Measurements from ENCODE around the gene BBIP1.

BBIP1 gene

GRCh38 chr10:110863956-110864355, 55.0 kb downstream of the BBIP1 start:
- no peak for DNase-seq (ENCODE audit: low read depth, low spot score)

DNA sequence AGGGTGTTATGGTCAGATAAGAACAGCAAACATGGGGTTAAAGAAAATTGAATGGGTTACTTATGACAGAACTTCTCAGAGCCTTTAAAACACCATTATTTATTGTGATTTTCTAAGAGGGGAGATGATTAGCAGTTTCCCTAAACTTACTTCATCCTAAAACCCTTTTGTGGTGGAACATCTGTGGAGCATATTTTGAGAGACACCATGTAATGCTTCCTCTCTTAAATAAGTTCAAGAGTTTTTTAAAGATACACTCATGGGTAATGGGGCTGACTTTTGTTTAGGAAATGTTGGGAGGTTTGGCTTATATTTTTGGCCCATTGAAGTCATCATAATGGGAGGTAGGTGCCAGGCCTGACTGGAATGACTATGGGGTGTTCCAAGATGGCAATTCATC, 55.6 kb downstream of the BBIP1 start:
- DNase-seq (ENCODE audit: low read depth, low spot score), result no peak

DNA sequence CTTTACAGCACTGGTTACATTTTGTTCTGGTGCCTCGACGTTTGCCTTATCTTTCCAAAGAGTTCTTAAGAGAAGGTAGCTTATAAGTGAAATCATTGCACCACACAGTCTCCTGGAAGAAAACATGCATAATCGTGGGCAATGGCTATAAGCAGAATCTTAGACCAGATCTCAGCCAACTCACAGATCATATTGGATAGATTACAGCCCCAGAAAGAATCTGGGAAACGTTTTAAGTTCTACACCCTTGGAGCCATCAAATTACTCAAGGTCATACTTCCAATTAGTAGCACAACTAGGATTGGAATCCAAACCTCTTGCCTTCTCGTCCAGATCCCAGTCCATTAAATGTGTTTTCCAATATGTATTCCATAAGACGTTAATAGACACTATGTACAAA, 56.0 kb downstream of the BBIP1 start:
- no peak for DNase-seq (ENCODE audit: low read depth, low spot score)

- DNase-seq (ENCODE audit: low read depth, low spot score), result no peak
Measured at GRCh38 chr10:110861930-110862649, 56.9 kb downstream of the BBIP1 start.

GRCh38 chr10:110861476-110861875, 57.5 kb downstream of the BBIP1 start:
- no peak for DNase-seq (ENCODE audit: low read depth, low spot score)

GRCh38 chr10:110860576-110861241, 58.3 kb downstream of the BBIP1 start:
- DNase-seq (ENCODE audit: low read depth, low spot score), result no peak

DNA sequence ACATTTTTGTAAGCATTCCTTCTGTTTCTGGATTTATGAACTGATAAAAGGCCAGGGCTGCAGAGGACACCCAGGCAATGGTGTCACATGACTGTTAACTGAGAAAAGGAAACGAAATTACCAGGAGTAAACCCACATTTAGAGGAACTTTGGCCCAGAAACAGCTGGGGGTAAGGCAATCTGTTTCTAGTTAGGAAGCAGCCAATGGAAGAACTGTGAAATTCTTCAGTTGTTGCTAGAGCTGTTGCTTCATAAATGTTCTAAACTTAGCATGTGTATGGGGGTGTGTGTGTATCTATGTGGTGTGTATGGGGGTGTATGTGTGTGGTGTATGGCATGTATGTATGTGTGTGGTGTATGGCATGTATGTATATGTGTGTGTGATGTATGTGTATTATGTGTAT, 59.0 kb downstream of the BBIP1 start:
- peak; percentile 68 for DNase-seq (ENCODE audit: low read depth, low spot score)

DNA sequence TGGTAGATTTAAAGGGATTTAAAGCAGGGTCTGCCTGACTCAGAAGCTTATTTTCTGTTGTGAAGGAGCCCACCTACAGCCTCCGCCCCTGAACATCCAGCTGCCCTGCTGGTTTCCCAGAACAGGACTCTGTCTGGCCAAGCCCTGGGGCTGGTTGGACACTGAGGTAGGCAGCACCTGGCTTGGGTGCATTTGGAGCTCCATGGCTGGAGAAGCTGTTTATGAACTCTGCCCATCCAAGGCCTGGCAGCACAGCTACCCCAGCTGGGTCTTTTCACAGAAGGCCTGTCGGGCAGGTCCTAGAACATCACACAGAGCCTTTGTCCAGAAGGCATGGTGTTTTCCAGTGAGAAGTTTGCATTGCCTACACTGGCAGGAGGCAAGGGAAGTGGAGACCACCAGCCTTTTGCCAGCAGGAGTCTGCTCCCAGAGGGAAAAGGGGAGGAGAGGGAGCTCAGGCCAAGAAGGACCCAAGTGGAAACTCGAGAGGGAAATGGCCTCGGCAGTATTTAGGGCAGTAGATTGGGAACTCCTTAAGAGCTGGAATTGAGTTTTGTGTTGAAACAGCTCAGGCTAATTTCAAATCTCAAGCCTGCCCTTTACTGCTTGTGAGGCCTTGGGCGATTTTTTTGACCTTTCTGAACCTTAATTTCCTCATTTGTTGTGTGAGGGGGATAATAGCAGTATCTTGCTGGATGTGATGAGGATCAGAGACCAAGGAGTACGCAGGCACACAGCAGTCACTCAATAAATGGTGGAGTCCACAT, 59.6 kb downstream of the BBIP1 start:
- DNase-seq (ENCODE audit: low read depth, low spot score), result no peak

DNA sequence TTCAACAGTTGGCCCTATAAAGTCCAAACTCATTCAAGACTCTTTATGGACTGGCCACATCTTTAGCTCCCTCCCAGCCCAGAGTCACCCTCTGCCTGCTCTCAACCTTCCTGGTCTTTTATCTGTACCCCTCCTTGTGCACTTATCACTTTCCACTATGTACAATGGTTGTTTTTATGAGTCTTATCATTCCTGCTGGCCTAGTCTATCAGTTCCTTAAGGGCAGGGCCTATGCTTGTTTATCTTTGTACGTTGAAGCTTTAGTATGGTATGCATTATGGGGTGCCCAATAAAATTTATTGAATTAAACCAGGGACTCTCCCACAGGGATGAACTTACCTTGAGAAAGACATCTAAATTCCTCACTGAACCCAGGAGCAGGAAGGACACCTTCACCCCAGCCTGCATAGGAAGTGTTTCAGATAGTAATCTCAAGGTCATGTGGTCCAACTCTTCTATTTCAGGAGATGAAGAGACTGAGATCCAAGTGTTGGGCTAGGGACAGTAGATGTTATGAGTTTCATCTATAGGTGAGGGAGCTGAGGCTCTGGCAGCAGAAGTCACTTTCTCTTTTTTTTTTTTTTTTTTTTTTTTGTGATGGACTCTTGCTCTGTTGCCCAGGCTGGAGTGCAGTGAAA, 60.6 kb downstream of the BBIP1 start:
- no peak for DNase-seq (ENCODE audit: low read depth, low spot score)

- DNase-seq (ENCODE audit: low read depth, low spot score), result no peak
Measured at GRCh38 chr10:110857265-110858171, 61.5 kb downstream of the BBIP1 start.

GRCh38 chr10:110853921-110854605, 64.9 kb downstream of the BBIP1 start:
- no peak for DNase-seq (ENCODE audit: low read depth, low spot score)

GRCh38 chr10:110852947-110853346, 66.0 kb downstream of the BBIP1 start:
- no peak for DNase-seq (ENCODE audit: low read depth, low spot score)

DNA sequence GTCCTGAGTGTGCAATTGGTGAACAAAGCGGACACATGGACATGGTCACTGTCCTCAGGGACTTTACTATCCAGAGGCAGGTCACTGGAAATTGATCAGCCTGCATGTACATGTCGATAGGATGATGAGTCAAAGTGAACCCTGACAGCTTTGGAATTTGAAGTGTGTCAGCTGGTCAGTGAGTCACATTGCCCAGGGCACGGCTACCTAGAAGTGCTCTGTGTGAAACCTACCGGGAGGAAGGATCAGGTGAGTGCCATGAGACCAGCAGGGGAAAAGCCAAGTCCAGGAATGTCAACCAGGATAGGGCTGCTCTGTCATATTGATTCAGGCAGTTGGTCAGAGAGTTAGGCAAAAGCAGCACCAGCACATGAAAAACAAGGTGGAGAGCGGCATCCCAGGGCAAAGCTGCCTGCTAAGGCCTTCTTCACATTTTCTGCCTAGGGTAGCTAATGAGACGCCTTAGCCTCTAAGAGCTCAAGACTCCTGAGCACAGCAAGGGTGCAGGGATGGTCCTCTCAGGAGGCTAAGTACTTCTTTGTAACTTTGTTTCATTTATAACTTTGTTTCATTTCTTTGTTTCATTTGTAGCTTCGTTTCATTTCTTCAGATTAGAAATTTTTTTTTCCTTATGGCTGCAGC, 66.6 kb downstream of the BBIP1 start:
- DNase-seq (ENCODE audit: low read depth, low spot score), result no peak

DNA sequence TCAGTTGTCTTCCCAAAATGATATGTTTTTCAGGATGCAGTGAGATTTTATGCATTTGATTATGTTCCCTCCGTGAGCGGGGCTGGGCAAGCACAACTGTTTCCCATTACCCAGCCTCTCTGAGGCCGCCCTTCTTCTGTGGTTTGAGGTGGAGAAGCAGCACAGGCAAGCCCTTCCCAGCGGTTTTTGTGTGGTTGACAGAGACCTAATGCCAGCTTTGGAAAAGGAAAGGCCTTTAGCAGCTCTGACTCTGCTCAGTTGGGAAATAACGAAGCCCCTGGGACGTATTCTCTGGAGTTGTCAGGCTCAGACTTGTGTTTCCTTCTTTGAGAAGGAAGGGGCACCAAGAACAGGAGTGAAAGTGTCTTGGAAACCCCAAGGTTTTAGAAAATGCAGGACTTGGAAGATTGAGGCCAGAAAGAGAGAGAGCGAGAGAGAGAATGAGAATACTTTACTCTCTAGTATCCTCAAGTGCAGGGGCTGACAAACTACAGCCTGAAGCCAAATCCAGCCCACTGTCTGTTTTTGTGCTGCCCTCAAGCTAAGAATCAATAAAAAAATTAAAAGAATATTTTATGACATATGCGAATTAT, 67.9 kb downstream of the BBIP1 start:
- no peak for DNase-seq (ENCODE audit: low read depth, low spot score)

DNA sequence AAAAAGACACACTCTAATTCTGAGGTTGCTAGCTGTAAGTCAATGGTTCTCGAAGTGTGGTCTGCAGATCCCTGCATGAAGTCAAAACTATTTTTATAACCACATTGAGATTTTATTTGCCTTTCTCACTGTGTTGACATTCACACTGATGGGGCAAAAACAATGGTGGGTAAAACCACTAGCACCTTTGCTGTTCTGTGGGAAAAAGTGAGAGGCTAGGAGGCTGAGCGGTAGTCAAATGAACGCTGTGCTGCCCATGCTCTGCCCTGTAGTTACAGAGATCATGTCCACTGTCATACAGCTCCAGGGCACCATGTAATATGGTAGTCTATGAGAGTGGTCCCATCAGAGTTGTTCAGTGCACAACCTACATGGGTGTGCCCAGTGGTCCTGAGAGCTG, 68.9 kb downstream of the BBIP1 start:
- no peak for DNase-seq (ENCODE audit: low read depth, low spot score)
